Right lobe of liver (tissue), 4 donors: Measurements from ENCODE around the gene CNGA2.

Source experiments
- CTCF ChIP-seq, 4 donors: fragments of 200-600 bp in 3 of 4; fragments of 450-650 bp in 1 of 4; IDR thresholded peaks; one replicate each; pipeline versions ENCODE4 v1.5.1 to v1.8.0; 2016 to 2022; ENCODE audit warnings: antibody characterized with exemption in 4 of 4, mild to moderate bottlenecking in 2 of 4
- POLR2A ChIP-seq: fragments of 450-650 bp; IDR thresholded peaks from one replicate; pipeline ENCODE4 v1.6.1; 2017; ENCODE audit warnings: antibody characterized with exemption, mild to moderate bottlenecking
- donor health status: DM: no; HTN: no; CAD: no.
- donor health status: DM: no; HTN: no; CAD: no.
- donor health status: DM: no; HTN: yes; CAD: no.

GRCh38 chrX:151752847-151753246 is 18.3 kb downstream of the CNGA2 start:
- no peak for TF ChIP-seq CTCF (IDR thresholded peaks at IDR 0.05)
- no peak for TF ChIP-seq POLR2A
